HG02642 (cell line): ENCODE data around the gene ACTL9.

Experiments used
- ATAC-seq: cut with Tn5 transposase; IDR thresholded peaks from one replicate; pipeline ENCODE4 v1.9.1; 2021; ENCODE audit warnings: mild to moderate bottlenecking; ENCODE audit not compliant: unreplicated experiment, poor library complexity

Gene ACTL9

DNA sequence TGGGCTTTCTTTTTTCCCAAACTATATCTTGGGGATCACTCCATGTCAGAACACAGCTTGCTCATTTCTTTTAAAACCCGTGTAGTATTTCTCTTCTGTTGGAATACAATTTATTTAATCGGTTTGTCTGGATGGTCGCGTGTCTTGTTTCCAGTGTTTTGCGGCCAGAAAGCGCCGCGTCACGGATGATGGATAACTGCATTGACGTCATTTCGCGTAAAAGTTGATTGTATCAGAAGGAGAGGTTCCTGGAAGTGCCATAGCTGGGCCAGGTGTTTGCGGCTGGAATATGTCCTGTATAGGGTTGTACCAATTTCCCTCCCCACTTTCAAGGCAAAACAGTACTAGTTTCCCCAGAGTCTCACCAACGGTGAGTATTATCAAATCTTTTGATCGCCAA, 9.7 kb downstream of the ACTL9 start:
- no peak for ATAC-seq

DNA sequence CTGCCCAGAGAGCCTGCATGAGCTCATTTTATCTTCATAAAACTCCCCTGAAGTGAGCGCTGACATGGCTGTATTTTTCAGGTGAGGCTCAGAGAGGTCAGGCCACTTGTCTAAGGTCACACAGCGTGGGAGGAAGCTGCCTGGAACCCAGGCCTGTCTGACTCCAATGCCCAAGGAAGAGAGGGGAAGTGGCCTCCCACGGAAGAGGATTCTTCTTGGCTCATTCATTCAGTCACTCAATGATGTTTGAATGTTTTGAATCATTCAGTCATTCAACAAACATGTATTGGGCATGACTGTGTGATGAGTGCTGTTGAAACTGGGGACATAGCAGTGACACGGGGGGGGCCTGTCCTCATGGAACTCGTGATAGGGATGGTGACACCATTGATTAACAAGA, 12.0 kb downstream of the ACTL9 start:
- no peak for ATAC-seq

DNA sequence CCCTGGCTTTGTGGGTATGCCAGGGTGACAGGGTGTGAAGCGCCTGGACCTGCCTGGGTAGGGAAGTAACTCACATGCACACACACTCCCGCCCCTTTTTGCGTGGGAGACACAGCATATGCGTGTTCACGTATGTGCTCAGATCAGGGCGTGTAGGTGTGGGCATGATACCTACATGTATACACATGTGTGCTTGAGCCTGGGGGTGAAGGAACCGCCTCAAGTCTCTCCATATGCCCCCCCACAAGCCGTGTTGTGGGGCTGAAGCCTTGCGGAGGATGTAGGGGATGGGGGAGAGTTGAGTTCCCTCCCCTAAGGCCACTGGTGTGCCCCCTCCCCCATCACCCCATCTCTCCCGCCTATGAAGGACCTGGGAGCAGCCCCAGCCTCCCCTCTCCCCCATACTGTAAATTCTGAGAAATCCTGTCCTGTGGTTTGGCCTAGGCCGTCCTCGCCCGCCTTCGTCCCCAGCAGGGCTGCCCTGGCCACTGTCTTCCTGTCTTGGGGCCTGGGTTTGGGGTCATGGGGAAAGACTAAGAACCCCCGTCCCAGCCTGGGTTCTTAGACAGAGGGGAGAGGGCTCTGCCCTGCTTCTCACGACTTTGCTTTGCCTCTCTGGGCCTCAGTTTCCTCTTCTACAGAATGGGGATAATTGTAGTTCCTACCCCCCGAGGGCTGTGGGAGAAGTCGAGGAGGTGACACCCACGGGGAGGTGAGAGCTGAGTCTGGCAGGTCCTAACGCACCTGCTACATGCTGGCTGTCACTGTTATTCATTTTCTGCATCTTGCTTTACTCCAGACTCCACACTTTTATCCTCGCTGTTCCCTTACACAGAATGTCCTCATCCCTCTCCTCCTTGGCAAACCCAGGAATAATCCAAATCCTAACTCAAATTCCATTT, 14.3 kb downstream of the ACTL9 start:
- no peak for ATAC-seq

DNA sequence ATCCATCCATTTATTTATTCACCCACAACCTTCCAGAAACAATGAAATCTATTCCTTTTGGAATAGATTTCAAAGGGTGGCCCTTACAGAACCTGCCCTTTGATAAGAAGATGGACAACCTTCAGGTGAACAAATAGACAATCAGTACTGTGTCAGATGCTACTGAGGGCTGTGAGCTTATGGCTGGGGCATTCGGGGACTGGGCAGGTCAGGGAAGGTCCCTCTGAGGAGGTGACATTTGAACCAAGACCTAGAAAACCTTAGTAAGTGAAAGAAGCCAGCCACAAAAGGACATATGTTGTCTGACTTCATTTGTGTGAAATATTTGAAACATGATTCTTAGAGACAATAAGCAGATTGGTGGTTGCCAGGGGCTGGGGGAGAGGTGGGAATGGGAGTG, 15.7 kb downstream of the ACTL9 start:
- no peak for ATAC-seq

DNA sequence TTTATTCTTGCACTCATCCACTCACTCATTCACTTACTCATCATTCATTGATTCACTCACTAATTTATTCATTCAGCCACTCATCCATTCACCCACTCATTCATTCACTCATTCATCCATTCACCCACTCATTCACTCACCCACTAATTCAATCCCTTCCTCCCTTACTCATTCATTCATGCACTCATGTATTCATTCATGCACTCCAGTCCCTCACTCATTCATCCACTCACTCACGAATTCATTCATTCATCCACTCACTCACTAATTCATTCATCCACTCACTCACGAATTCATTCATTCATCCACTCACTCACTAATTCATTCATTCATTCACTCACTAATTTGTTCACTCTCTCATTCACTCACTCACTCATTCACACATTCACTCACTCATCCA, 16.1 kb downstream of the ACTL9 start:
- no peak for ATAC-seq

DNA sequence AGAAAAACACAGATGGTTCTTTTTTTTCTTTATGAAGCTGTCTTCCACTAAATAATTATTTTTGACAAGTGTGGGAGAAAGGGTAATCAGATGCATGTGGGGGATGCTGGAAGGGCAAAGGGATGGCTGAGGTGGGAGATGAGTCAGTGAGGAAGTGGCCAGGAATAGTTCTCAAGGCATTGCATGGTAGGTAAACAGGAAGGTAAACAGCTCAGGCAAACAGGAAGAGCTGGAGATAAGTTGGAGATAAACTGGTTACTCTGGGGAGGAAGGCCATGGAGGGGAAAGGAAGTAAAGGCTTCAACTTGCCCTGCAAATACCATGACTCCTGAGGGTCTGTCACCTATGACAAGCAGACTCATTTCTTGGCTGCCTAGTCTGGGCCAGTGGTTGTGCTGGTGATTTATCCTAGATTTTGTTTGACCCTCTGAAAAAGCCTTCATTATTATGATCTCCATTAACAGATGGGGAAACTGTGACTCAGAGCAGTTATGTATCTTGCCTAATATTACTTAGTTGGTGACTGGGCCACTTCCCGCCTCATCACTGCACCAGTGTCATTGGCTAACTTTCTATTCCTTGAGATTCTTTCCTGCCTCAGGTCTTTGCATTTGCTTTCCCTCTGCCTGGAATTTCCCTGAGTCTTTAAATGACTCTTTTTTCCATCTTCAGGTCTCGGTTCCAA, 17.1 kb downstream of the ACTL9 start:
- ATAC-seq: no peak

DNA sequence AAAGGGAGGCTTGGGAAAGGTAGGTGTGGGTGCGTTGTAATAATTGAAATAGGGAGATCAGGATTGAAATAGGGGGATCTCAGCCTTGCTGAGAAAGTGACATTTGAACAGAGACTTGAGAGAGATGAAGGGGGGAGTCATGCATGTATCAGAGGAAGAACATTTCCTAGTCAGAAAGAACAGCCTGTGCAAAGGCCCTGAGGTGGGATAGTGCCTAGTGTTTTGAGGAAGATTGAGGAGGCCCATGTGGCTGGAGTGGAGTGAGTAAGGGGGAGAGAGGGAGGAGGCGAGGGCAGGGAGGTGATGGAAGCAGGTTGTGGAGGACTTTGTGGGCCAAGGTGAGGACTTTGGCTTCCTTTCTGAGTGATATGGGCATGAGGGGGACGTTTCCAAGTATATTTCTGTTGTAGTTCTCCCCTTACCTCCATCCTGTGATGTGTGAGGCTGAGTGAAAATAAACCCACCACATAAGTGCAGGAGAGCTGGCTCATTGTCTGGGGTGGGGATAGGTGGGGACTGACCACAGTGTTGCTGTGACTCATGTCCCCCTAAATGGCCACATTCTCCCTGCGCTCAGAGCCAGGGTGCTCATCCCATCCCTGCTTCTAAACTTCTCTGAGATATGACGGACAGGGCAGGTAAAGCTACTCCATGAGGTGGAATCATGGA, 17.8 kb downstream of the ACTL9 start:
- ATAC-seq: no peak

DNA sequence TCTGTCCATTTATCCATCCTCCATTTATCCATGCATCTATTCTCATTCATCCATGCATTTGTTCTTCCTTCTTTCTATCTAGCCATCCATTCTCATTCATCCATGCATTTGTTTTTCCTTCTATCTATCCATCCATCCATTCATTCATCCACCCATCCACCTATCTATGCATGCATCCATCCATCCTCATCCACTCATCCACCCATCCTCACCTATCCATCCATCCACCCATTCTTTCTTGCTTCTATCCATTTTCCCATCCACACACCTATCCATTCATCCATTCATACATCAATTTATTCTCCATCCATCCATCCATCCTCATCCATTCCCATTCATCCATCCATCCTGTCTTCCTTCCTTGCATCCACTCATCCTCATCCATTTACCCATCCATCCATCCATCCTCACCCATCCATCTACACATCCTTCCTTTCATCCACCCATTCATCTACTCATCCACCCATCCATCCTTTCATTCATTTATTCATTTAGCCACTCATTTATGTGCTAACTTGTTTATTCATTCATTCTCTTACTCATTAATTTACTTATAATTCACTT, 20.3 kb downstream of the ACTL9 start:
- no peak for ATAC-seq

DNA sequence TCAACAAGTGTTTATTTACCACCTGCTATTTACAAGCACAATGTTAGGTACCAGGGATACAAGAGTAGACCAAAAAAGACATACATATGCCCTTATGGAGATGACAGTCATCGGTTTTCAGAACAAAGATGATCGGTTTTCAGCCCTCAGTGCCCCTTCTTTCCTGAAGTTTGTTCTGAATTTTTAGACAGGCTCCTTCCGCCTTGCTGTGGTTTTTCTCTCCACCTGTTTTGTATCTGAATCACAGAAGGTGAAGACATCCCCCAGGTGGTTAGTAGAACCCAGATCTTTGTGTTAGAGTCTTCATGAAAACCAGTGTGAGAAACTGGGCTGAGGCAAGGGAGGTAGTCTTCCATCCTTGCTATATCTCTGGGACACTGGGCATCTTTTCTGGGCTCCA, 23.5 kb downstream of the ACTL9 start:
- ATAC-seq: no peak

DNA sequence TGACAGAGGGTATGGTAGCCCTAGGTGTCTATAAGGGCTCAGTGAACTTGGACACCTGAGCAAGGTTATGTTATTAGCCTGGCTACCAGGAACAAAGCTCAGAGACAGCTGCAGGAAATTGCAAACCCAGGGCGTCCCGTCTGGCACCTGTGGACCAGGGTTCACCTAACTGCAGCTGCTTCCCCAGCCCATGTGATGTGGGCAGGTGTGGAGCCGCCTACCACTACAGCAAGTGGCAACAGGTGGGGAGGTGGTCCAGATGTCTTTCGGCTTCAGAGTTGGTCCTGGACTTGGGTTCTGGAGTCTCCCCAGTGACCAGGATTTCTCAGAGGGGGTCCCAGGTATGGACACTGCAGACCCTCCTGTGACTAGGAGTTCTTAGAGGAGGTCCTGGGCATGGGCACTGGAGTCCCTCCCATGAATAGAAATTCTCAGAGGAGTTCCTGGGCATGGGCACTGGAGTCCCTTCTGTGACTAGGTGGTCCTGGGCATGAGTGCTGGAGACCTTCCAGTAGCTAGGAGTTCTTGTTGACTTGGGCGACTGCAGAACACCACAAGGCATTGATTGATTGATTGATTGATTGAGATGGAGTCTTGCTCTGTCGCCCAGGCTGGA, 25.2 kb downstream of the ACTL9 start:
- ATAC-seq: no peak

DNA sequence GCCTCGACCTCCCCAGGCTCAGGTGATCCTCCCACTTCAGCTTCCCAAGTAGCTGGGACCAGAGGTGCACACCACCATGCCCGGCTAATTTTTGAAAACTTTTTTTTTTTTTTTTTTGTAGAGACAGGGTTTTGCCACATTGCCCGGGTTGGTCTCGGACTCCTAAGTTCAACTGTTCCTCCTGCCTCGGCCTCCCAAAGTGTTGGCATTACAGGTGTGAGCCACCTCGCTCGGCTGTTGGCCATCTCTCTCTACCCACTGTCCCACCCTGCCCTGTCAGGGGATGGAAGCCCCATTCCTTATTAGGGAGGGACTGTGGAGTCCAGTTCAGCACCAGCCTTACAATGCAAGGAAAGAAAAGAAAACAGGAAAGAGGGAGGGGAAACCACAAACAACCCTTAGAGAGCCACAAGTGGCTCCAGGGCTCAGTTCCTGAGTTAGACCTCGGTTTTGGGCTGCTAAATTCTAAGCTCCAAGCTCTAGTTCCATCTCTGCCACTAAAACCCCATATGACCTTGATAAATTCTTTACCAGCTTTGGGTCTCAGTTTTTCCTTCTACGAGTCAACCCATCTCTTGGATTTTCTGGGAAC, 31.7 kb downstream of the ACTL9 start:
- ATAC-seq: no peak

DNA sequence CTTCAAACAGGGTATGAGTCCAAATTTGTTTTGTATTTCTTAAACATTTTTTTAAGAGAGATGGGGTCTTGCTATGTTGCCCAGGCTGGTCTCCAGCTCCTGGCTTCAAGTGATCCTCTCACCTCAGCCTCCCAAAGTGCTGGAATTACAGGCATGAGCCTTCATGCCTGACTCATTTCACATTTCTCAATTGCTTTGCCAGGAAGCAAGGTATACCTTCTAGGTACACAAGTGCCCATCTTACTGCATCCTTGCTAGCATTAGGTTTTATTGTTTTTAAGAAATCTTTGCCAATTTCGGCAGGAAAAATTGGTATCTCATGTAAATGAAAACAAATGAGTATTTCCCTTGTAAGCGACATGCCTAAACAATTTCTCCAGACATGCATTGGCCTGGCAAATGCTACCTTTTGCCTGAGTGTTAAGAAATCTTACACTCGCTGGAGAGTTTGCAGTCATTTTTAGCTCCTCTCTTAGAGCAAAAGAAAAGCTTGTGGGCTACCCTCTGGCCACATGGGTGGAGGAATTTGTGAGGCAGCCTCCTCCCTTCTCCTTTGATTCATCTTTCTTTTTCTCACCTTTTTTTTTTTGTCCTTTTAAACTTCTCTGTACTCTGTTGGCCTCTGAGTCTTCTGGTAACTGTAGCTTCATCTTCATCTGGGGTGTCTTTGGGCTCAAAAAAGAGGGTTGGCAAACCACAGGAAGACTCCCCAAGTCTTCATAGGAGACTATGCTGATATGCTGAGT, 33.0 kb downstream of the ACTL9 start:
- no peak for ATAC-seq

DNA sequence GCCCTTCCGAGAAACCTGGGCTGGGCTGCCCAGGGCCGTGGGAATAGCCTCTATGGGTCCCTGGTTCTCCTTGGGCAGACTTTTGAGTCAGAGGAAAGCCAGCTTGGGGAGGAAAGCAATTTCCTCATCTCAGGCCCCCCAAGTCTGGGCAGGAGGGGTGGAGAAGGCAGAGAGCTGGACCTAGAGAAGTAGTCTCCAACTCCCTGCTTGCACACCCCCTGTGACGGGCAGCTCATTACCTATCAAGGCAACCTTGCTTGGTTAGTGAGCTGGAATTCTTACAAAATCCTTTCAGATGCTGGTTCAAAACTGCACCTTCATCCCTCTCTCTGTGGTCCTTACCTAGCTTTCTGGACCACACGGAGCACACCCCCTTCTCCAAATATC, 33.9 kb downstream of the ACTL9 start:
- ATAC-seq: no peak

DNA sequence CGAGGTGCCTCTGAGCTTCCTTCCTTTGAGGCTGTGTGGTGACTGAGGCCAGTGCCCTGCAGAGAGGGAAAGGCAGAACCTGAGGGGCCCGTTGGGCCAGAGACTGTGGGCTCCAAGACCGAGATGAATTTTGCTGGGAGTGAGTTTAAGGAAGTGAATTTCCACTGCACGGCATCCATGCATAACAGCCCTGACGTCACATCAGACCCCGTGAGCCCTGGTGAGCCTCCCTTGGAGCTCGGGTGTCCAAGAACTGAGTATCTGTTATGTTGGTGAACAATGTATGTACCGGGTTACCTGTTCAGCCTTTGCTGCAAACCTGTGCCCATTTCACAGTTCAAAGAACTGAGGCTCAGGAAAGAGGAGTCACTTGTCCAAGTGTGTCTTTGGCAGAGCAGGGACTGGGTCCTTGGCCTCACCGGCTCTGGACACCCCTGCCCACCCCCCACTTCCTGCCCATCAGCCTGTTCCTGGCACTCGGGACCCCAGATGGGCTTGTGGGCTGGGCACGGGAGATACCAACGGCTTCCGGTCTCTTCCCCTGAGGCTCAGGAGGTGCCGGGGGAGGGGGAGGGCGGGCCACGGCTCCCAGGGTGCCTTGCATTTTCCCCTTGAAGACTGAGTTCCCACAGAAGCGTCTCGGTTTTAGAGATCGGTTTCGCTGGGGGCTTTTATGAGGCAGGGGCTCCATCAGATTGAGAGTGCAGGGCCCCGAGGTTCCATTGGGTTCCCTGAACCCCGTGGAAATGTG, 34.5 kb downstream of the ACTL9 start:
- ATAC-seq: no peak

DNA sequence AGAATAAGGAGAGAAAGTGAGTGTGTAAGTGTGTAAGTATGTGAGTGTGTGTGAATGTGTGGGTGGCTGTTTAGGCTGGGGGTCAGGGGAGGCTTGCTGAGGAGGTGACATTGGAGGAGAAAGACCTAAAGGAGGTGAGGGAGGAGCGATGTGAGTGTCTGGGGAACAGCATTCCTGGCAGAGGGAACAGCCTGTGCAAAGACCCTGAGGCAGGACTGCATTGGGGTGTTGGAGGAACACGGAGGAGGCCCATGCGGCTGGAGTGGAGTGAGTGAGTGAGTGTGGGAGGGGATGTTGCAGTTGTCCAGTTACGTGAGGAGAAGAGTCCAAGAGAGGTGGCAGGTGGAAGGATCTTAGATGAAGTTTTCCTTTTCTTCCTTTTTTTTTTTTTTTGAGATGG, 36.3 kb downstream of the ACTL9 start:
- no peak for ATAC-seq

DNA sequence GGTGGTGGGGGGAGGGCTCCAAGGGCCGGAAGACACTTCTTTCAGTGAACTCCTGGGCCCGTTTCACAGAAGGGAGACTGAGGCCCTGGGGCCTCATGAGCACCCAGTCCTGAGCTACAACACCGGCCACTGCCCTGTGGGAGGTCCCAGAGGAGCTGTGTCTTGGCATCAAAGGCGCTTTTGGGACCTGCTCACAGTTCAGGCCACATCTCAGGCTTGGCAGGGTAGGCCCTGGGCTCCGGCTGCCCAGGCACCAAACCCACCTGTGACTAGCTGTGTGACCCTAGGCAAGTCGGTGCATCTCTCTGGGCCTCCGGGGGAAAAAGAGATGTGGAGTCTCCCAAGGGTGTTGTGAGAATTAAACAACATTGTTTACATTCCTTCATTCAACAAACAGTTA, 38.7 kb downstream of the ACTL9 start:
- no peak for ATAC-seq

DNA sequence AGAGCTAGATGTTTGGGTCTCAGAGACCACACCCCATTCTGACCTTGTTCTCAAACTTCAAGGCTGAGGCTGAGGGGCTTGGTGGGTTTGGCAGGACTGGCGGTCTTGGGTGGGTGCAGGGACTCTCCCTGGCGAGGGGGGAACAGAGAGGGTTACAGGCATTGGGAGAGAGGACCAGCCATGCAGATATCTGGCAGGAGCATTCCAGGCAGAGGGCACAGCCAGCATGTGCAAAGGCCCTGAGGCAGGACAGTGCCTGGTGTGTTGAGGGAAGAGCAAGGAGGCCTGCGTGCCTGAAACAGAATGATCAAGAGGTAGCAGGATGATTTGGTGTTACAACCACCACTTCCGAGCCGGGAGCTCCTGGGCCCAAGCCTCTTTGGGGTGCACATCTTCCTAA, 40.7 kb downstream of the ACTL9 start:
- ATAC-seq: no peak

DNA sequence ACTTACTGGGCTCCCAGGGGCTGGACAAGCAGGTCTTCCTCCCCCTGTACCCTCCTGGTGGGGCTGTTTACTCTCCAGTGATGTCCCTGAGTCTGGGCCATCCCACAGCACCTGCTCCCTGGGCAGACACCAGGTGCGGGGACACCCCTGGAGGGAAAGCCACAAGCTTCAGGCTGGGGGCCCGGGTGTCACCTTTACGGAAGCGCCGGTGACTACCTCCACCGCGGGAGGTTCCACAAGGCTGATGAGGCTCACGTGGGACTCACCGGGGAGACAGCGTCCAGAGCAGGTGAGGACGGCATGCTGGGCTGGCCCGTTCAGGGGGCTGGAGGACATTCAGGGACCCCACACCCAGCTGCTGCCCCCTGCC, 43.3 kb downstream of the ACTL9 start:
- no peak for ATAC-seq
